Activated T-helper 1 cell treated with anti-CD3 and anti-CD28 coated beads, Interleukin-12 subunit alpha, Interleukin-12 subunit beta, Interleukin-2, Interleukin-4 antibody, amounts not matched to agents 30 ng/mL and 10 ng/mL and 1 ng/mL, durations not matched to agents 14 hours and 24 hours and 36 hours (primary cell): ENCODE measurements around the gene PHF21A. TPM values are rescaled to one million over a fixed set of nuclear protein-coding genes. Genes with fewer than 3 reads are reported as not detected.
"Not testable (repeated sequence)": the region's sequence is repeated elsewhere in the genome, so short reads cannot be mapped to it uniquely, and the experiment has no call there.

Experiments used
- DNase-seq: peaks from one replicate; pipeline ENCODE4 v3.0.0; 2021; ENCODE audit warnings: low spot score
- H3K27ac Mint-ChIP-seq: one replicate; pipeline ENCODE4 v1.8.0; 2021; ENCODE audit warnings: mild to moderate bottlenecking, mixed read lengths
- H3K27me3 Mint-ChIP-seq: one replicate; pipeline ENCODE4 v1.8.0; 2022; ENCODE audit warnings: mild to moderate bottlenecking, moderate library complexity, mixed read lengths; ENCODE audit not compliant: insufficient read depth
- H3K36me3 Mint-ChIP-seq: one replicate; pipeline ENCODE4 v1.8.0; 2021; ENCODE audit warnings: low read depth, mixed read lengths
- H3K4me1 Mint-ChIP-seq: one replicate; pipeline ENCODE4 v1.8.0; 2021; ENCODE audit warnings: low read depth, mixed read lengths
- H3K4me3 Mint-ChIP-seq: one replicate; pipeline ENCODE4 v1.8.0; 2021; ENCODE audit warnings: mild to moderate bottlenecking, moderate library complexity, mixed read lengths
- H3K9me3 Mint-ChIP-seq: one replicate; pipeline ENCODE4 v1.8.0; 2021; ENCODE audit warnings: mixed read lengths
- intact Hi-C: fragments of 100-400 bp; cut with micrococcal nuclease; formaldehyde crosslinking; loops from one replicate; pipeline ENCODE4 v1.15.1; 2024
- total RNA-seq: library from RNA; stranded (reverse); gene quantifications from 2 replicates; pipeline ENCODE4 v1.2.3, GENCODE V29; 2022

The PHF21A gene
- total RNA-seq, 1 donor from 2014 or later, result 32.9 TPM

GRCh38 chr11:45982656-45983470 is 138.4 kb downstream of the PHF21A start:
- no peak overlapping the region for H3K4me3 Mint-ChIP-seq
- no peaks in the 10 kb centered on the region for H3K9me3 Mint-ChIP-seq
- H3K27me3 Mint-ChIP-seq, result no peaks in the 10 kb centered on the region
- peak overlapping the region; percentile 11 for H3K27ac Mint-ChIP-seq
- intact Hi-C loops, result no loop called here
- H3K36me3 Mint-ChIP-seq, result peaks cover 6% of the 10 kb centered on the region
- H3K4me1 Mint-ChIP-seq, result peaks cover 17% of the 10 kb centered on the region
- no peak for DNase-seq

DNA sequence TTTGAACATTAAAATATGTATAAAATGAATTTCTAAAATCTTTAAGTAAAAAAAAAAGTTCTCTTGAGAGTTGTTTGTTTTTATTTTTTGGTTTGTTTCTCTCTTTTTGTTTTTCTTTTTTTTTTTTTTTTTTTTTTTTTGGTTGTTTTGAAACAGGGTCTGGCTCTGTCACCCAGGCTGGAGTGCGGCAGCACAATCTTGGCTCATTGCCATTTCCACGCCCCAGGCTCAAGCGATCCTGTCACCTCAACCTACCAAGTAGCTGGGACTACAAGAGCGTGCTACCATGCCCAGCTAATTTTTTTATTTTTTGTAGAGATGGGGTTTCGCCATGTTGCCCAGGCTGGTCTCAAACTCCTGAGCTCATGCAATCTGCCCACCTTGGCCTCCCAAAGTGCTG is 139.4 kb downstream of the PHF21A start:
- H3K27ac Mint-ChIP-seq, H3K27me3 Mint-ChIP-seq, H3K9me3 Mint-ChIP-seq, DNase-seq, H3K36me3 Mint-ChIP-seq, H3K4me3 Mint-ChIP-seq, intact Hi-C loops: not testable (repeated sequence)
- peaks cover 17% of the 10 kb centered on the region for H3K4me1 Mint-ChIP-seq

GRCh38 chr11:45974806-45975205 is 146.4 kb downstream of the PHF21A start:
- H3K4me1 Mint-ChIP-seq, result peaks cover 4% of the 10 kb centered on the region
- no peaks in the 10 kb centered on the region for H3K9me3 Mint-ChIP-seq
- H3K36me3 Mint-ChIP-seq, result peaks cover 12% of the 10 kb centered on the region
- DNase-seq, result no peak
- no peaks in the 10 kb centered on the region for H3K27me3 Mint-ChIP-seq
- no peak overlapping the region for H3K27ac Mint-ChIP-seq
- intact Hi-C loops, result no loop called here
- no peak overlapping the region for H3K4me3 Mint-ChIP-seq

DNA sequence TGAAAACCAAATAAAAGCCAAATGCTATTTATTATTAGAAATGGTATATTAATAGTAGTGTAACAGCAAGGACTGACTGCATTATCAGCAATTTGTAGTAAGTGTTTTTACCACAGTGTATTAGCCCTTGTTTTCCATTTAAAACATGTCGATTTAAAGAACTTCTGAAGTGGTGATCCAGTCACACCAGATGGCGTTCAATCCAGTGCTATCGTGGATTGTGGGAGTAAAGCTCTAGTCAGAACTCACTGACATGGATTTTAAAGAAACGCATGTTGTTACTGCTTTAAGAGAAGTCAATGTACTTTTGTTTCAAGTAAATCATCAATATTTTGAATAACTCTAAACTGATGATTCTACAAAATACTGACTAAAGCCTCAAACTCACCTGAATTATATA is 147.7 kb downstream of the PHF21A start:
- peaks cover 4% of the 10 kb centered on the region for H3K4me1 Mint-ChIP-seq
- peaks cover 13% of the 10 kb centered on the region for H3K36me3 Mint-ChIP-seq
- no peaks in the 10 kb centered on the region for H3K27me3 Mint-ChIP-seq
- H3K9me3 Mint-ChIP-seq, result no peaks in the 10 kb centered on the region
- DNase-seq, result no peak
- H3K4me3 Mint-ChIP-seq, result no peak overlapping the region
- intact Hi-C loops, result no loop called here
- no peak overlapping the region for H3K27ac Mint-ChIP-seq

- DNase-seq, result no peak
- no peak overlapping the region for H3K4me3 Mint-ChIP-seq
- peaks cover 13% of the 10 kb centered on the region for H3K36me3 Mint-ChIP-seq
- H3K27me3 Mint-ChIP-seq, result no peaks in the 10 kb centered on the region
- H3K9me3 Mint-ChIP-seq, result no peaks in the 10 kb centered on the region
- H3K27ac Mint-ChIP-seq, result no peak overlapping the region
- peaks cover 4% of the 10 kb centered on the region for H3K4me1 Mint-ChIP-seq
- intact Hi-C loops, result loop anchor here (5.0 kb wide), 1 partner anchor 153 kb away; the partner anchor contains the start of gene PHF21A
Measured at GRCh38 chr11:45968901-45969300, 152.4 kb downstream of the PHF21A start.

DNA sequence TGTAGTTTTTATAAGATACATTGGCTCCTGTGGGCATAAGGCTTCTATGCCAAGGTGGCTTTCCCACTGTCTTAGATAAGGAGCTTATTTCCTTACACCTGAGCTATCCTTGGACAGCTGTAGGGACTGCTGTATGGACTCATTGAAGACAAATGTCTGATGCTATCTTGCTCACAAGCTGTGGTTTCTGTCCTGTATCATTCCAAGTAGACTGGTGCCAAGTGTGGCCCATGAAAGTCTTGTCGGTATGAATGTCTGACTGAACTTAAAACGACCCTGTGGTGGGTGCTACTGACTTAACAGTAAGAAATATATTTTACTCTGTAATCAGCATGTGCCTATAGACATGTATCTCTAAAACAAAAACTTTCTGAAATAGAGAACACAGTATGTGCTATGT is 153.7 kb downstream of the PHF21A start:
- Mint-ChIP-seq H3K4me1 (peaks cover 4% of the 10 kb centered on the region), H3K4me3 (no peak overlapping the region), H3K27me3 (no peaks in the 10 kb centered on the region), H3K27ac (no peak overlapping the region), H3K9me3 (no peaks in the 10 kb centered on the region), H3K36me3 (peaks cover 13% of the 10 kb centered on the region)
- intact Hi-C loops, result loop anchor here (5.0 kb wide), 1 partner anchor 155 kb away; the partner anchor contains the start of gene PHF21A
- DNase-seq, result no peak

DNA sequence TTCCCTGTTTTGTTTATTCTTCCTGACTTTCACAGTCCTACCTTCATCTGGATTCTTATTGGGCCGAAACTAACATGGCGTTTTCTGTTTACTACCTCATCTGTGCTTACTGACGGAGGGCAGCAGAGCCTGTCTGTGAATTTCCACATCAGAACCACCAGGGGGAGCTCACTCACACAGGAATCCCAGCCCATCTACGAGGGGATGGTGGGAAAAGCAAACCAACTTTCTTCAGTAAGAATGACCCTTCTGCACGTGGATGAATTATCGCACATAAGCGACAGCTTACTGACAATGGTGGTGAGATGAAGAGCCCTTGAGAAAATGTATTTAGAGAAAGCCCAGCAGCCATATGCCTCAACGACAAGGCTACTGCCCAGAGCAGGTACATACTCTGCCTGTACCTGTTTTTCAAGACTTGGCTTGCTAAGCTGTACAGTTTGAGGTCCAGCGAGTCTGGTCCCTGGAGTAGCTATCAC is 156.3 kb downstream of the PHF21A start:
- Mint-ChIP-seq H3K9me3 (no peaks in the 10 kb centered on the region), H3K36me3 (peaks cover 16% of the 10 kb centered on the region), H3K4me1 (no peaks in the 10 kb centered on the region), H3K4me3 (no peak overlapping the region), H3K27ac (no peak overlapping the region), H3K27me3 (no peaks in the 10 kb centered on the region)
- DNase-seq, result peak; percentile 38
- intact Hi-C loops, result loop anchor here (1.0 to 5.0 kb wide), 3 partner anchors 41 to 350 kb away; partner anchors contain the start of gene PHF21A

- Mint-ChIP-seq H3K9me3 (no peaks in the 10 kb centered on the region), H3K4me3 (no peak overlapping the region), H3K27me3 (no peaks in the 10 kb centered on the region), H3K36me3 (peaks cover 16% of the 10 kb centered on the region), H3K27ac (no peak overlapping the region), H3K4me1 (no peaks in the 10 kb centered on the region)
- DNase-seq, result no peak
- intact Hi-C loops, result no loop called here
Measured at GRCh38 chr11:45961751-45962240, 159.5 kb downstream of the PHF21A start.

DNA sequence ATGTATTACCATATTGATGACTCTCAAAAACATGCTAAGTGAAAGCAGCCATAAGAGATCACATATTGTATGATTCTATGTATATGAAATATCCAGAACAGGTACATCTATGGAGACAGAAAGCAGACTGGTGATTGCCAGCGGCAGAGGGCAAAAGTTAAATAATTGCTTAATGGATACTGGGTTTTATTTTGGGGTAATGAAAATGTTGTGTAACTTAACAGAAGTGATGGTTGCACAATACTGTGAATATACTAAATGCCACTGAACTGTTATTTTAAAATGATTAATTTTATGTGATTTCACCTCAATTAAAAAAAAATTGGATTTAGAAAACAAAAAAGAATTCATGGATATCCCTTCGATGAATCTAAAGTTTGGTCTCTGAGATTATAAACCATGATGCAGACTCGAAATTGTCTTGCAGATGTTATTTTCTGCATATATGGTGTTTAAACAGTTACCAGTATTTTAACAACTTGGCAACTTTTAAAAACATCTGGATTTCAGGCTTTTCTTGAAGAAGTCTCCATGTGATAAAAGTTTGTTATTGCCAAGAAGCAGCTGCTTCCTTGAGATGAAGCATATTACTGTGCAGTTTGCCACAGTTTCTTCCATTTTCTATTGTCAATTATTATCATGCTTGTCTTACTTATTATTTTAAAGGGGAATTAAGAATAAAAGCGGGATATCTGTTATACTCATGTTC is 160.7 kb downstream of the PHF21A start:
- DNase-seq, result no peak
- no peaks in the 10 kb centered on the region for H3K4me1 Mint-ChIP-seq
- intact Hi-C loops, result no loop called here
- no peak overlapping the region for H3K4me3 Mint-ChIP-seq
- H3K27ac Mint-ChIP-seq, result no peak overlapping the region
- no peaks in the 10 kb centered on the region for H3K27me3 Mint-ChIP-seq
- peaks cover 16% of the 10 kb centered on the region for H3K36me3 Mint-ChIP-seq
- no peaks in the 10 kb centered on the region for H3K9me3 Mint-ChIP-seq

DNA sequence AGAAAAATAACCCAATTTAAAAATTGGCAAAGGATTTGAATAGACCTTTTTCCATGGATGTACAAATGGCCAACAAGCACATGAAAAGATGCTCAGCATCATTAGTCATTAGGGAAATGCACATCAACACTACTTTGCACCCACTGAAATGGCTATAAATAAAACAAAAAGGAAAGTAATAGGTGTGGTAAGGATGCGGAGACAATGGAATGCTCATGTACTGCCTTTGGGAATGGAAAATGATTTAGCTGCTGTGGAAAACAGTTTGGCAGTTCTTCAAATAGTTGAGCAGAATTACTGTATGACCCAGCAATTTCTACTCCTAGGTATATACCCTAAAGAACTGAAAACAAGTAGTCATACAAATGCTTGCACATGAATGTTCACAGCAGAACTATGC is 161.4 kb downstream of the PHF21A start:
- H3K36me3 Mint-ChIP-seq, result peaks cover 22% of the 10 kb centered on the region
- DNase-seq, result no peak
- intact Hi-C loops, result no loop called here

GRCh38 chr11:45949992-45950407 is 171.3 kb downstream of the PHF21A start:
- no peak overlapping the region for H3K27ac Mint-ChIP-seq
- H3K36me3 Mint-ChIP-seq, result peaks cover 23% of the 10 kb centered on the region
- H3K4me3 Mint-ChIP-seq, result no peak overlapping the region
- no peak for DNase-seq
- H3K27me3 Mint-ChIP-seq, result no peaks in the 10 kb centered on the region
- intact Hi-C loops, result no loop called here
- H3K4me1 Mint-ChIP-seq, result no peaks in the 10 kb centered on the region
- no peaks in the 10 kb centered on the region for H3K9me3 Mint-ChIP-seq

More for the DNA sequence above, 161.4 kb downstream of the PHF21A start:
- Mint-ChIP-seq H3K4me1 (no peaks in the 10 kb centered on the region), H3K27ac (no peak overlapping the region), H3K4me3 (no peak overlapping the region), H3K9me3 (no peaks in the 10 kb centered on the region), H3K27me3 (no peaks in the 10 kb centered on the region)

DNA sequence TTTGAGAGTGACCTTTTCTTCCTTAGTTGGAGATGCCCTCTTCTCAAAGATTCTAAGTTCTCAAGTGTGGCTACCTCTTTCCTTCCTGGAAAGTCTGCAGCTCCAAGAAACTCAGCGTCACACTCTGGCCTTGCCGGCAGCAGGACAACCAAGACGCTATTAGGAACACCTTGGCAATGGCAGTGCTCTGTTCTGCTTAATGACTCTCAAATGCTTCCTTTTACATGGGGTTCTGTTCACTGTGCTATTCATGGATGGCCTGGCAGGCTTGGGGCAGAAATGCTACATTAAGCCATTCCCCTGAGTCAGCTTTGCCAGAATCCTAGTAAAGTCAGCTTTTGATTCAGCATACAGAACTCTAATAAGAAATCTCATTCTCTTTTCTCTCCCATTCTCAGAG is 172.9 kb downstream of the PHF21A start:
- no peaks in the 10 kb centered on the region for H3K9me3 Mint-ChIP-seq
- H3K36me3 Mint-ChIP-seq, result peaks cover 26% of the 10 kb centered on the region
- intact Hi-C loops, result no loop called here
- no peak for DNase-seq
- no peaks in the 10 kb centered on the region for H3K27me3 Mint-ChIP-seq
- H3K27ac Mint-ChIP-seq, result no peak overlapping the region
- no peak overlapping the region for H3K4me3 Mint-ChIP-seq
- H3K4me1 Mint-ChIP-seq, result no peaks in the 10 kb centered on the region

- H3K9me3 Mint-ChIP-seq, result no peaks in the 10 kb centered on the region
- peaks cover 24% of the 10 kb centered on the region for H3K36me3 Mint-ChIP-seq
- no peak overlapping the region for H3K27ac Mint-ChIP-seq
- H3K27me3 Mint-ChIP-seq, result no peaks in the 10 kb centered on the region
- no peak overlapping the region for H3K4me3 Mint-ChIP-seq
- intact Hi-C loops, result no loop called here
- H3K4me1 Mint-ChIP-seq, result no peaks in the 10 kb centered on the region
- no peak for DNase-seq
Measured at GRCh38 chr11:45947885-45948284, 173.4 kb downstream of the PHF21A start.
